ENCODE results near the gene LRSAM1. TPM values are rescaled to one million over a fixed set of nuclear protein-coding genes. Genes with fewer than 3 reads are reported as not detected.
A peak's percentile ranks its signal among the peaks of the same experiment; 100 is the strongest.
"Not testable (repeated sequence)": the region's sequence is repeated elsewhere in the genome, so short reads cannot be mapped to it uniquely, and the experiment has no call there.

The LRSAM1 gene
- polyA plus RNA-seq, 1 experiment, result 5.2 TPM

DNA sequence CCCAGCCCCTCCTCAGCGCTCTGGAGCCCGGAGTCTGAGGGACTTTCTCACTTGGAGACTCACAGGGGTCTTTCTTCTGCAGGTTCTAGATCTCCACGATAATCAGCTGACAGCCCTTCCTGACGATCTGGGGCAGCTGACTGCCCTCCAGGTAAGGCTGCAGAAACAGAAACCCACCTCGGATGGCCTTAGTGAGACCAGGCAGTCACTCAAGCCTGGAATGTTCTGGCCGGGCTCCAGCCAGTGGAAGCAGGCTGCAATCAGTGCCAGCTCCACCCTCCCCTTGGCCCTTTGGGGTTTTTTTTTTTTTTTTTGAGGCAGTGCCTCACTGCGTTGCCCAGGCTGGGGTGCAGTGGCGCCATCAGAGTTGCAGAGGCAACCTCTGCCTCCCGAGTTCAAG is 7.6 kb downstream of the LRSAM1 start:
- no peak for DNase-seq (ENCODE audit: low read depth)
- POLR2A ChIA-PET, result interaction anchor here (0.6 kb wide), 1 partner anchor 10 kb away, joined by 3 read pairs; no protein-coding TSS in a partner anchor
- Histone ChIP-seq H3K27me3 (ENCODE audit: control insufficient read depth, insufficient read depth, low read length) (no peaks in the 10 kb centered on the region), H3K36me3 (ENCODE audit: control insufficient read depth, insufficient read depth, low read length) (peaks cover 29% of the 10 kb centered on the region), H3K4me3 (ENCODE audit: low read depth, low read length) (no peak overlapping the region)
- TF ChIP-seq, protein P1, sequence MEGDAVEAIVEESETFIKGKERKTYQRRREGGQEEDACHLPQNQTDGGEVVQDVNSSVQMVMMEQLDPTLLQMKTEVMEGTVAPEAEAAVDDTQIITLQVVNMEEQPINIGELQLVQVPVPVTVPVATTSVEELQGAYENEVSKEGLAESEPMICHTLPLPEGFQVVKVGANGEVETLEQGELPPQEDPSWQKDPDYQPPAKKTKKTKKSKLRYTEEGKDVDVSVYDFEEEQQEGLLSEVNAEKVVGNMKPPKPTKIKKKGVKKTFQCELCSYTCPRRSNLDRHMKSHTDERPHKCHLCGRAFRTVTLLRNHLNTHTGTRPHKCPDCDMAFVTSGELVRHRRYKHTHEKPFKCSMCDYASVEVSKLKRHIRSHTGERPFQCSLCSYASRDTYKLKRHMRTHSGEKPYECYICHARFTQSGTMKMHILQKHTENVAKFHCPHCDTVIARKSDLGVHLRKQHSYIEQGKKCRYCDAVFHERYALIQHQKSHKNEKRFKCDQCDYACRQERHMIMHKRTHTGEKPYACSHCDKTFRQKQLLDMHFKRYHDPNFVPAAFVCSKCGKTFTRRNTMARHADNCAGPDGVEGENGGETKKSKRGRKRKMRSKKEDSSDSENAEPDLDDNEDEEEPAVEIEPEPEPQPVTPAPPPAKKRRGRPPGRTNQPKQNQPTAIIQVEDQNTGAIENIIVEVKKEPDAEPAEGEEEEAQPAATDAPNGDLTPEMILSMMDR (IDR thresholded peaks at IDR 0.05; ENCODE audit: insufficient read depth, low read depth, low read length), result no peak
- CTCF ChIA-PET, result interaction anchor here (0.6 kb wide), 1 partner anchor 131 kb away, joined by 3 read pairs; no protein-coding TSS in a partner anchor

DNA sequence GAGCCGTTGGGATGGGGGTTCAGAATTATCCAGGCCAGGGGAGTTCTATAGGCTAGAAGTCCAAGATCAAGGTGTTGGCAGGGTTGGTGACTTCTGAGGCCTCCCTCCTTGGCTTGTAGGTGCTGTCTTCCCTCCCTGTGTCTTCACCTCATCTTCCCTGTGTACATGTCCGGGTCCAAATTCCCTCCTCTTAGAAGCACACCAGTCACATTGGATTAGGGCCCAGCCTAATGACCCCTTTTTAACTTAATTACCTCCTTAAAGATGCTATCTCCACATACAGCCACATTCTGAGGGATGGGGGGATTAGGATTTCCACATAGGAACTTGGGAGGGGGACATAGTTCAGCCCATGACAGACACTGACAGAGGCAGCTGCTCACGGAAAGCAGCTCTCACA is 12.1 kb downstream of the LRSAM1 start:
- POLR2A ChIA-PET, result no interaction called here
- CTCF ChIA-PET, result interaction anchor here (2.8 kb wide), 1 partner anchor 8 kb away, joined by 7 read pairs; no protein-coding TSS in a partner anchor
- H3K36me3 ChIP-seq (ENCODE audit: control insufficient read depth, insufficient read depth, low read length), result peaks cover 25% of the 10 kb centered on the region
- no peak for DNase-seq (ENCODE audit: low read depth)
- no peak overlapping the region for H3K4me3 ChIP-seq (ENCODE audit: low read depth, low read length)
- TF ChIP-seq, protein P1 (IDR thresholded peaks at IDR 0.05; ENCODE audit: insufficient read depth, low read depth, low read length), result no peak
- H3K27me3 ChIP-seq (ENCODE audit: control insufficient read depth, insufficient read depth, low read length), result no peaks in the 10 kb centered on the region

DNA sequence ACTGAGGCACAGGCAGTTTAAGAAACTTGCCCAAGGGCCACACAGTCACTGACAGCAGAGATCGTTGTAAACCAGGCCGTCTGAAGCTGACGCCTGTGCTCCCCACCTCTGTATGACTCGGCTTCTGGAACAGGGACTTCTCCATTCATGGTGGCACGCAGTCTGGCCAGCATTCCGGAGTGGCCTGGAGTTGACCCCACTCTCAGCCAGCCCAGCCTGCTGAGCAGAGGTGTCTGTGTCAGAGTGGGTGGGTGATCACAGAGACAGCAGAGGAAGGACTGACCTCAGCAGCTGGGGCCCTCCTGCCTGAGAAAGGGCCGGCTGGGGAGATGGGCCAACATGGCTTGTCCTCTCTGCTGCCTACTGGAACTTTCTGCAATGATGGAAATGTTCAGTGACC is 12.6 kb downstream of the LRSAM1 start:
- DNase-seq (ENCODE audit: low read depth), result peak; percentile 37
- ChIA-PET CTCF (interaction anchor here (2.8 kb wide), 1 partner anchor 9 kb away, joined by 7 read pairs; no protein-coding TSS in a partner anchor), POLR2A (no interaction called here)
- TF ChIP-seq, protein P1 (IDR thresholded peaks at IDR 0.05; ENCODE audit: insufficient read depth, low read depth, low read length), result no peak
- H3K36me3 ChIP-seq (ENCODE audit: control insufficient read depth, insufficient read depth, low read length), result peaks cover 25% of the 10 kb centered on the region
- no peak overlapping the region for H3K4me3 ChIP-seq (ENCODE audit: low read depth, low read length)
- H3K27me3 ChIP-seq (ENCODE audit: control insufficient read depth, insufficient read depth, low read length), result no peaks in the 10 kb centered on the region

DNA sequence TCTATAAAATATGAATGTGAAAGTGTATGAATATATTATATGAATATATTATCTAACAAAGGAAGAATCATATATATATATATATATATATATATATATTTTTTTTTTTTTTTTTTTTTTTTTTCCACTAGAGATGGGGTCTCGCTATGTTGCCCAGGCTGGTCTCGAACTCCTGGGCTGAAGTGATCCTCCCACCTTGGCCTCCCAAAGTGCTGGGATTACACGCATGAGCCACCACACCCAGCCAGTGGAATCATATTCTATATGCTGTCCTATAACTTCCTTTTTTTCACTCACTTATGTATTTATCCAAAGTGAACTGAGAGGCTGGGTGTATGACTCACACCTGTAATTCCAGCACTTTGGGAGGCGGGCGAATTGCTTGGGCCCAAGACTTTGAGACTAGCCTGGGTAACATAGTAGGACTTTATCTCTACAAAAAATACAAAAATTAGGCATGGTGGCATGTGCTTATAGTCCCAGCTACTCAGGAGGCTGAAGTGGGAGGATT is 15.2 kb downstream of the LRSAM1 start:
- DNase-seq (ENCODE audit: low read depth); H3K27me3 ChIP-seq (ENCODE audit: control insufficient read depth, insufficient read depth, low read length); POLR2A ChIA-PET; H3K4me3 ChIP-seq (ENCODE audit: low read depth, low read length): not testable (repeated sequence)
- CTCF ChIA-PET, result interaction anchor here (1.0 kb wide), 1 partner anchor 14 kb away, joined by 3 read pairs; the partner anchor contains the start of gene LRSAM1
- H3K36me3 ChIP-seq (ENCODE audit: control insufficient read depth, insufficient read depth, low read length), result peaks cover 15% of the 10 kb centered on the region

DNA sequence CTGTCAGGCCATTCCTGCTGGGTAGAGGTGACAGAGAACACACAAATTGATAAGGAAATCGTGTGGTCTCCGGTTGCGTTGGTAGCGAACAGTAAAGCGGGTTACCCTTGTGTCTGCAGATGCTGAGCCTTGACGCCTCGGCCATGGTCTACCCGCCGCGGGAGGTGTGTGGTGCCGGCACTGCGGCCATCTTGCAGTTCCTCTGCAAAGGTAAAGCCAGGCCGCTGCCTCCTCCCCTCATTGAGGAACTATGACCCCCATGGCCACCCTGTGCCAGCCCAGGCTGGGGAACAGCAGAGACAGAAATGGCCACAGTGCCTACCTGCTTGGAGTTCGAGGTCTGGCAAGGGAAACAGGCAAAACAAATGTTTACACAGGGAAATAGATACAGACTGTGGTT is 16.3 kb downstream of the LRSAM1 start:
- DNase-seq (ENCODE audit: low read depth), result no peak
- ChIA-PET POLR2A (no interaction called here), CTCF (no interaction called here)
- H3K4me3 ChIP-seq (ENCODE audit: low read depth, low read length), result no peak overlapping the region
- no peaks in the 10 kb centered on the region for H3K27me3 ChIP-seq (ENCODE audit: control insufficient read depth, insufficient read depth, low read length)
- H3K36me3 ChIP-seq (ENCODE audit: control insufficient read depth, insufficient read depth, low read length), result peaks cover 6% of the 10 kb centered on the region
- TF ChIP-seq, protein P1 (IDR thresholded peaks at IDR 0.05; ENCODE audit: insufficient read depth, low read depth, low read length), result no peak

DNA sequence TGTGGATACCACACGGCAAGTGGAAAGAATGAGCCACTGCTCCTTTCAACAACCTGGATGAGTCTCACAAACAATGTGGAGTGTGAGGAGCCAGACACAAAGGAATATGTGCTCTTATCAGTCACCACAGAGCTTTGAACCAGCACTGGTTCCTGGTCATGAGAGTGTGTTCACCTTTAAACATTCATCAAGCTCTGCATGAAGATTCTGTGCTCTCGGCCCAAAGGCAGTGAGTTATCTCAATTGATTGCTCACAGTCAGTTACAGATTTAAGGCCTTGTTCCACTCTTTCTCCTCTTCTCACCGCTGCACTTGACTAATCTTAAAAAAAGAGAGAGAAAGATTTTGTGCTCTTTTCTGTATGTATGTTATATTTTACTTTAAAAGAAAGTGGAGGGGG is 19.4 kb downstream of the LRSAM1 start:
- TF ChIP-seq, protein P1 (IDR thresholded peaks at IDR 0.05; ENCODE audit: insufficient read depth, low read depth, low read length), result no peak
- ChIA-PET POLR2A (no interaction called here), CTCF (no interaction called here)
- H3K36me3 ChIP-seq (ENCODE audit: control insufficient read depth, insufficient read depth, low read length), result peaks cover 12% of the 10 kb centered on the region
- DNase-seq (ENCODE audit: low read depth), result no peak
- H3K4me3 ChIP-seq (ENCODE audit: low read depth, low read length), result no peak overlapping the region
- no peaks in the 10 kb centered on the region for H3K27me3 ChIP-seq (ENCODE audit: control insufficient read depth, insufficient read depth, low read length)
